ENCODE results near the gene LRRC4C. TPM values are rescaled to one million over a fixed set of nuclear protein-coding genes. Genes with fewer than 3 reads are reported as not detected.

The LRRC4C gene
- total RNA-seq, 1 experiment from 2014 or later, result not detected

- no peaks in the 10 kb centered on the region for H3K4me1 ChIP-seq (ENCODE audit: insufficient read depth, low read length)
- no peaks in the 10 kb centered on the region for H3K79me2 ChIP-seq (ENCODE audit: low read length)
- H3K27me3 ChIP-seq (ENCODE audit: low read length), result no peaks in the 10 kb centered on the region
- ATAC-seq, result no peak
- no peak overlapping the region for H3K27ac ChIP-seq (ENCODE audit: low read length)
- no peaks in the 10 kb centered on the region for H3F3A ChIP-seq (ENCODE audit: low read length, unreplicated experiment)
- H3K9ac ChIP-seq (ENCODE audit: low read length), result no peak overlapping the region
- no peak overlapping the region for H3K4me2 ChIP-seq (ENCODE audit: low read length)
- no peaks in the 10 kb centered on the region for H3K9me3 ChIP-seq (ENCODE audit: low read length)
- BruUV-seq (replicated peaks), result no TSS peak
- TF ChIP-seq CTCF (conservative IDR thresholded peaks at IDR 0.05; ENCODE audit: low read depth, low read length) (no peak), EZH2phosphoT487 (IDR thresholded peaks at IDR 0.05; ENCODE audit: borderline replicate concordance, low read length) (no peak), EZH2 (IDR thresholded peaks at IDR 0.05; ENCODE audit: low read length, unreplicated experiment) (no peak)
- no peaks in the 10 kb centered on the region for H3K9me2 ChIP-seq (replicated peaks; ENCODE audit: low read length)
- H3K4me3 ChIP-seq (ENCODE audit: low read length), result no peak overlapping the region
- DNase-seq, result no peak
- no peaks in the 10 kb centered on the region for H4K20me1 ChIP-seq (ENCODE audit: low read length)
- ChIA-PET CTCF (interaction anchor here (0.6 kb wide), 1 partner anchor 46 kb away, joined by 3 read pairs; no protein-coding TSS in a partner anchor), POLR2A (ENCODE audit: unreplicated experiment) (no interaction called here)
- H3K36me3 ChIP-seq (ENCODE audit: low read depth, low read length), result no peaks in the 10 kb centered on the region
- intact Hi-C loops (cut with micrococcal nuclease), result no loop called here
- H2AFZ ChIP-seq (ENCODE audit: low read length), result no peak overlapping the region
Observed at GRCh38 chr11:40183073-40184064, 1276.1 kb downstream of the LRRC4C start.

GRCh38 chr11:40179541-40179940 lies 1279.9 kb downstream of the LRRC4C start:
- TF ChIP-seq EZH2 (IDR thresholded peaks at IDR 0.05; ENCODE audit: low read length, unreplicated experiment) (no peak), EZH2phosphoT487 (IDR thresholded peaks at IDR 0.05; ENCODE audit: borderline replicate concordance, low read length) (no peak), CTCF (conservative IDR thresholded peaks at IDR 0.05; ENCODE audit: low read depth, low read length) (no peak)
- no peak overlapping the region for H3K4me2 ChIP-seq (ENCODE audit: low read length)
- H3K36me3 ChIP-seq (ENCODE audit: low read depth, low read length), result no peaks in the 10 kb centered on the region
- DNase-seq (no peak), ATAC-seq (no peak)
- H3F3A ChIP-seq (ENCODE audit: low read length, unreplicated experiment), result no peaks in the 10 kb centered on the region
- no peaks in the 10 kb centered on the region for H3K79me2 ChIP-seq (ENCODE audit: low read length)
- intact Hi-C loops (cut with micrococcal nuclease), result no loop called here
- no TSS peak for BruUV-seq (replicated peaks)
- no peaks in the 10 kb centered on the region for H3K4me1 ChIP-seq (ENCODE audit: insufficient read depth, low read length)
- no peak overlapping the region for H3K27ac ChIP-seq (ENCODE audit: low read length)
- H4K20me1 ChIP-seq (ENCODE audit: low read length), result no peaks in the 10 kb centered on the region
- no peak overlapping the region for H3K4me3 ChIP-seq (ENCODE audit: low read length)
- no peaks in the 10 kb centered on the region for H3K27me3 ChIP-seq (ENCODE audit: low read length)
- POLR2A ChIA-PET (ENCODE audit: unreplicated experiment), result no interaction called here
- H3K9me3 ChIP-seq (ENCODE audit: low read length), result no peaks in the 10 kb centered on the region
- CTCF ChIA-PET, result no interaction called here
- no peak overlapping the region for H2AFZ ChIP-seq (ENCODE audit: low read length)
- no peaks in the 10 kb centered on the region for H3K9me2 ChIP-seq (replicated peaks; ENCODE audit: low read length)
- H3K9ac ChIP-seq (ENCODE audit: low read length), result no peak overlapping the region

- Histone ChIP-seq H3K4me3 (ENCODE audit: low read length) (no peak overlapping the region), H4K20me1 (ENCODE audit: low read length) (no peaks in the 10 kb centered on the region), H3K79me2 (ENCODE audit: low read length) (no peaks in the 10 kb centered on the region), H3F3A (ENCODE audit: low read length, unreplicated experiment) (no peaks in the 10 kb centered on the region), H3K4me1 (ENCODE audit: insufficient read depth, low read length) (no peaks in the 10 kb centered on the region), H3K4me2 (ENCODE audit: low read length) (no peak overlapping the region), H3K36me3 (ENCODE audit: low read depth, low read length) (no peaks in the 10 kb centered on the region), H3K9ac (ENCODE audit: low read length) (no peak overlapping the region), H3K9me2 (replicated peaks; ENCODE audit: low read length) (no peaks in the 10 kb centered on the region), H2AFZ (ENCODE audit: low read length) (no peak overlapping the region), H3K27me3 (ENCODE audit: low read length) (no peaks in the 10 kb centered on the region), H3K27ac (ENCODE audit: low read length) (no peak overlapping the region), H3K9me3 (ENCODE audit: low read length) (no peaks in the 10 kb centered on the region)
- POLR2A ChIA-PET (ENCODE audit: unreplicated experiment), result no interaction called here
- BruUV-seq (replicated peaks), result no TSS peak
- DNase-seq, result no peak
- TF ChIP-seq CTCF (conservative IDR thresholded peaks at IDR 0.05; ENCODE audit: low read depth, low read length) (no peak), EZH2 (IDR thresholded peaks at IDR 0.05; ENCODE audit: low read length, unreplicated experiment) (no peak), EZH2phosphoT487 (IDR thresholded peaks at IDR 0.05; ENCODE audit: borderline replicate concordance, low read length) (no peak)
- ATAC-seq, result no peak
- intact Hi-C loops (cut with micrococcal nuclease), result no loop called here
- CTCF ChIA-PET, result no interaction called here
Observed at GRCh38 chr11:40178470-40178869, 1281.0 kb downstream of the LRRC4C start.
